BE2C (cell line): Measurements from ENCODE around the gene ADGRD2.

Experiments
- DNase-seq: peaks from one replicate; pipeline ENCODE4 v3.0.0-alpha.2; 2020
- H3K27me3 ChIP-seq: fragments of 250-450 bp; sonication (Bioruptor Pico); 2 replicates; pipeline ENCODE4 v1.5.1; 2020; ENCODE audit warnings: mild to moderate bottlenecking
- H3K36me3 ChIP-seq: fragments of 250-450 bp; sonication (Bioruptor Pico); 2 replicates; pipeline ENCODE4 v1.5.1; 2020; ENCODE audit warnings: mild to moderate bottlenecking
- H3K4me1 ChIP-seq: fragments of 250-450 bp; sonication (Bioruptor Pico); 2 replicates; pipeline ENCODE4 v1.5.1; 2020
- H3K4me3 ChIP-seq: 2 replicates; pipeline ENCODE4 v1.5.1; 2011; ENCODE audit warnings: low read depth, low read length
- H3K9me3 ChIP-seq: fragments of 250-450 bp; sonication (Bioruptor Pico); 2 replicates; pipeline ENCODE4 v1.5.1; 2020
- TF ChIP-seq, protein P1 (sequence below): IDR thresholded peaks from 2 replicates; pipeline ENCODE4 v1.5.1; 2012; ENCODE audit warnings: mild to moderate bottlenecking, low read depth, low read length

ADGRD2 gene

DNA sequence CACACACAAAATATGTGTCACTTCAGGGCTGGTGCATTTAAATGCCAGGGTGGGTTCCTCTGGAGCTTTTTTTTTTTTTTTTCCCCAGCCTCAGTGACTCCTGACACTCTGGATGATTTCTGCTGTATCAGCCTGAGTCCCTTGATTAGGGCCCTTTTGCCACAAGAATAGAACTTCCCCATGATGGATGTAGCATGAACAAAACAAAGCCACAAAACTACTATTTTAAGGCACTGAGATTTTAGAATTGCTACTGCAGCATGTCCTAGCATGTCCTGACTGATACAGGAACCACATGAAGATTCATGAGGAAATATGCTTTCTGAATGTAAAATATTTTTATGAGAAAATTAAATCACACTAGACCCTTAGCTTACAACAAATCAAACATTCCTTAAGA, 13.9 kb upstream of the ADGRD2 start:
- Histone ChIP-seq H3K4me1 (no peaks in the 10 kb centered on the region), H3K27me3 (no peaks in the 10 kb centered on the region; the same call in 1 of the 2 replicates), H3K4me3 (no peak overlapping the region), H3K36me3 (no peaks in the 10 kb centered on the region), H3K9me3 (no peaks in the 10 kb centered on the region)
- no peak for DNase-seq
- TF ChIP-seq, protein P1, sequence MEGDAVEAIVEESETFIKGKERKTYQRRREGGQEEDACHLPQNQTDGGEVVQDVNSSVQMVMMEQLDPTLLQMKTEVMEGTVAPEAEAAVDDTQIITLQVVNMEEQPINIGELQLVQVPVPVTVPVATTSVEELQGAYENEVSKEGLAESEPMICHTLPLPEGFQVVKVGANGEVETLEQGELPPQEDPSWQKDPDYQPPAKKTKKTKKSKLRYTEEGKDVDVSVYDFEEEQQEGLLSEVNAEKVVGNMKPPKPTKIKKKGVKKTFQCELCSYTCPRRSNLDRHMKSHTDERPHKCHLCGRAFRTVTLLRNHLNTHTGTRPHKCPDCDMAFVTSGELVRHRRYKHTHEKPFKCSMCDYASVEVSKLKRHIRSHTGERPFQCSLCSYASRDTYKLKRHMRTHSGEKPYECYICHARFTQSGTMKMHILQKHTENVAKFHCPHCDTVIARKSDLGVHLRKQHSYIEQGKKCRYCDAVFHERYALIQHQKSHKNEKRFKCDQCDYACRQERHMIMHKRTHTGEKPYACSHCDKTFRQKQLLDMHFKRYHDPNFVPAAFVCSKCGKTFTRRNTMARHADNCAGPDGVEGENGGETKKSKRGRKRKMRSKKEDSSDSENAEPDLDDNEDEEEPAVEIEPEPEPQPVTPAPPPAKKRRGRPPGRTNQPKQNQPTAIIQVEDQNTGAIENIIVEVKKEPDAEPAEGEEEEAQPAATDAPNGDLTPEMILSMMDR: no peak

DNA sequence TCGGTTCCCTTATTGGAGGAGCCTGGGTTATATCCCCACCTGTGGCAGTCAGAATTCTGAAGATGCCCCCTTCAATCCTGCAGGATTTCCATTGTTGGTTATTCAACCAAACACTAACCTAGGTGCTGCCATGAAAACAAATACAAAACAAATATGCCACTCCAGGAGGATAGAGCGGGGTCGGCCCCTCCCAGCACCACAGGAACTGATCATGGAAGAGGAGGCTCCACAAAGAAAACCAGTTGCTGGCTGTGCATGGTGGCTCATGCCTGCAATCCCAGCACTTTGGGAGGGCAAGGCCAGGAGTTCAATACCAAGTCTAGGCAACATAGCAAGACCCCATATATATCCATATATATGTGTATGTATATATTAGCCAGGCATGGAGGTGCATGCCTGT, 13.2 kb upstream of the ADGRD2 start:
- Histone ChIP-seq H3K4me3 (no peak overlapping the region), H3K36me3 (no peaks in the 10 kb centered on the region), H3K4me1 (no peaks in the 10 kb centered on the region), H3K27me3 (no peaks in the 10 kb centered on the region; the same call in 1 of the 2 replicates), H3K9me3 (no peaks in the 10 kb centered on the region)
- DNase-seq: no peak
- TF ChIP-seq, protein P1: no peak

DNA sequence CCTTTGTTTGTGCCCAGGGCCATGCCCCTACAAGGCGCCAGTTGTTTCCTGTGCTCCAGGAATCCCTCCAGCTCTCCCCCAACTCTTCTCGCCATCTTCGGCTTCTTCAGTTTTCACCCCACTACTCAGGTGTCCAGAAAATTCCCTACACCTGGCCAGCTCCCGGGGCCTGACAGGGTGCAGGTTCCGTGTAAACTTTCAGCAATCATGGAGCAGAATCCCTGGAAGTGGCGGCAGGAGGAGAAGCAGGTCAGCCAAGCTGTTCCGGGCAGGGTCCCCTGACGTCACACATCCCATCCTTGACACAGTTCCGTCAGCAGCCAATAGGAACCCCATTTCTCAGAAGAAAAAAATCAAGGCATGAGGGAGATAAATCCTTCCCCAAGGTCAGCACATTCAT, 12.2 kb upstream of the ADGRD2 start:
- Histone ChIP-seq H3K36me3 (no peaks in the 10 kb centered on the region), H3K9me3 (no peaks in the 10 kb centered on the region), H3K4me3 (no peak overlapping the region), H3K4me1 (no peaks in the 10 kb centered on the region), H3K27me3 (no peaks in the 10 kb centered on the region; the same call in 1 of the 2 replicates)
- TF ChIP-seq, protein P1: no peak
- no peak for DNase-seq

DNA sequence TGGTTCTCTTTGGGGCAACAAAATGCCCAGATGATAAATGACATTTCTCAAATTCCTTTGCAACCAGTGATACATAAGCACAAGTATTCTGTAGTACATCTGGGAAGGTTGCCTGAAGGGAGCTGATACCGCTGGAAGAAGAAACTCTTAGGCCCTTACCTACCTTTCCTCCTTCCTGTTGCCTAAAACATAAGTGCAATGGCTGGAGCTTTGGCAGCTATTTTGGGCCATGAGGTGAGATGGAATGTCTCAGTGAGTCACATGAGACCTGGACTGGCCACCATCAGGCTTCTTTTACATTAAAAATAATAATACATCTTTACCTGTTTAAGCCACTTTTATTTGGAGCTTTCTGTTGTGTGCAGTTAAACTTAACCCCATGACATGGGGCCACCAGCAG, 11.2 kb upstream of the ADGRD2 start:
- no peak for DNase-seq
- Histone ChIP-seq H3K9me3 (no peaks in the 10 kb centered on the region), H3K4me1 (no peaks in the 10 kb centered on the region), H3K27me3 (no peaks in the 10 kb centered on the region; the same call in 1 of the 2 replicates), H3K4me3 (no peak overlapping the region), H3K36me3 (no peaks in the 10 kb centered on the region)
- TF ChIP-seq, protein P1: no peak

DNA sequence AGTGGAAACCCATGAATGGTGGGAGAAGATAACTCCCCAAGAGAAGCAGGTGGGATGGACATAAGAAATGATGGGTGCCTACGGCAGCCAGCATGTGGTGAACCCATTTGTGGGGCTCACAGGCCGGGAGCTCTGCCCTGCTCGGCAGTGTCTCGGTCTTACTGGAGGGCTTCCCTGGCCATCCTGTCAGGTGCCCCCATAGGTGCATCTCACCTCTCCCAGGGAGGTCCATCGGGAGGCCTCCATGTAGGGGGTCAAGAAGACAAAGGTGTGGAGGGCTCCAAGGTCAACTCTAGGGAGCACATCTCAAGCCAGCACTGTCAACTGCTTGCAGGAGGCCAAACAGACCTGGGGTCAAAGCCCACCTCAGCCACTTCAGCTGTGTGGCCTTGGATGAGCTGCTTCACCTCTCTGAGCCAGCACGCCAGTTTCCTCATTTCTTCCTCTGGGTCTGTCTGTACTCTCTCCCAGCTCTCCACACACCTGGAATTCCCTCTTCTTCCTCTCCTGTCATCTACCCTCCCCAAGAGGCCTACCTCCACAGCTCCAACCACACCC, 10.5 kb upstream of the ADGRD2 start:
- Histone ChIP-seq H3K9me3 (no peaks in the 10 kb centered on the region), H3K36me3 (no peaks in the 10 kb centered on the region), H3K4me1 (no peaks in the 10 kb centered on the region), H3K4me3 (no peak overlapping the region), H3K27me3 (no peaks in the 10 kb centered on the region; the same call in 1 of the 2 replicates)
- TF ChIP-seq, protein P1: no peak
- DNase-seq: no peak

DNA sequence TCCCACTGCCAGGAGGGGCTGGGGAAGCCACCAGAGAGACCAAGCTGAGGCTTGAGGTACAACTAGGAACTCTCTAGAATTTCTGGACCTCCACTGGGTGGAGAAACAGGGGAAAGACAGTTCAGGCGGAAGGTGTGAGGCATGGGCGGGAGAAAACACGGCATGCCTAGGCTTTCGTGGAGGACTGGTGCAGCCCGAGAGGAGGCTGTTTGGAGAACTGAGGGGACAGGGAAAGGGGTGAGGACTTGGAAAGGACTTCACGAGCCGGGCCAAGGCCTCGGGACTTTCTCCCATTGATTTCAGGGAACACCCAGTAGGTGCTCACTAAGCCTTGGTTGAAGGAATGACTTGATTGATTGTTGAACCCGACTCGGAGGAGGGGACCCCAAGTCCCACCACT, 9.5 kb upstream of the ADGRD2 start:
- H3K9me3 ChIP-seq: no peaks in the 10 kb centered on the region
- H3K27me3 ChIP-seq: no peaks in the 10 kb centered on the region; the same call in 1 of the 2 replicates
- no peaks in the 10 kb centered on the region for H3K36me3 ChIP-seq
- no peaks in the 10 kb centered on the region for H3K4me1 ChIP-seq
- DNase-seq: no peak
- no peak overlapping the region for H3K4me3 ChIP-seq
- TF ChIP-seq, protein P1: no peak
